Measurements from ENCODE around the gene CABP1.
"Not testable (repeated sequence)": the region's sequence is repeated elsewhere in the genome, so short reads cannot be mapped to it uniquely, and the experiment has no call there.

CABP1 gene

GRCh38 chr12:120666571-120667390, 26.4 kb downstream of the CABP1 start:
- no peak for DNase-seq (ENCODE audit: low read depth in 2 of 2)

DNA sequence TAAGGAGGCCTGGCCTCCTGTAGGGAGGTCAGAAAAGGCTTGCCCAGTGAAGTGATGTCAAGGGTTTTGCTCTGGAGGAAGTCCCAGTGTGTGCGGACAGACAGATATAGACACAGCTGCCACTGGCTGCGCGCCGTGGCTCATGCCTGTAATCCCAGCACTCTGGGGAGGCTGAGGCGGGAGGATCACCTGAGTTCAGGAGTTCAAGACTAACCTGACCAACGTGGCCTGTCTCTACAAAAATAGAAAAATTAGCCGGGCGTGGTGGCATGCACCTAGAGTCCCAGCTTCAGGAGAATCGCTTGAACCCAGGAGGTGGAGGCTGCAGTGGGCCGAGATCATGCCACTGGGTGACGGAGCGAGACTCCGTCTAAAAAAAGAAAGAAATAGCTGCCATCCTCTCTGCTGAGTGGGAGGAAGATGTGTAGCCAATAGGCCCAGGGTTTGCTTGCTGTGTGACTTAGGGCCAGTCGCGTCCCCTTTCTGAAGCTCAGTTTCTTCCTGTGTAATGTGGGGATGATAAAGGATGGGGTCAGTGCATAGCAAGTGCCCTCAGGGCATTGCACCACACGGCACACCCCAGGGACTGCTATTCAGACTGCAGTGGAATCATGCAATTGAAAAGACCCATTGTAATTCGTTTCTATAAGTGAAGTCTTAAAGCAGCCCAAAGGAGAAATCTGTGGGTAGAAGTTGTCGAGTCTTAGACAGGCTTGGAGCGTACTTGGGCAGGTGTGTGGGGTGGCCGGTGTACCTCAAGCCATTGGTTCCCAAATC, 27.9 kb downstream of the CABP1 start:
- no peak for DNase-seq (ENCODE audit: low read depth in 2 of 2)

DNA sequence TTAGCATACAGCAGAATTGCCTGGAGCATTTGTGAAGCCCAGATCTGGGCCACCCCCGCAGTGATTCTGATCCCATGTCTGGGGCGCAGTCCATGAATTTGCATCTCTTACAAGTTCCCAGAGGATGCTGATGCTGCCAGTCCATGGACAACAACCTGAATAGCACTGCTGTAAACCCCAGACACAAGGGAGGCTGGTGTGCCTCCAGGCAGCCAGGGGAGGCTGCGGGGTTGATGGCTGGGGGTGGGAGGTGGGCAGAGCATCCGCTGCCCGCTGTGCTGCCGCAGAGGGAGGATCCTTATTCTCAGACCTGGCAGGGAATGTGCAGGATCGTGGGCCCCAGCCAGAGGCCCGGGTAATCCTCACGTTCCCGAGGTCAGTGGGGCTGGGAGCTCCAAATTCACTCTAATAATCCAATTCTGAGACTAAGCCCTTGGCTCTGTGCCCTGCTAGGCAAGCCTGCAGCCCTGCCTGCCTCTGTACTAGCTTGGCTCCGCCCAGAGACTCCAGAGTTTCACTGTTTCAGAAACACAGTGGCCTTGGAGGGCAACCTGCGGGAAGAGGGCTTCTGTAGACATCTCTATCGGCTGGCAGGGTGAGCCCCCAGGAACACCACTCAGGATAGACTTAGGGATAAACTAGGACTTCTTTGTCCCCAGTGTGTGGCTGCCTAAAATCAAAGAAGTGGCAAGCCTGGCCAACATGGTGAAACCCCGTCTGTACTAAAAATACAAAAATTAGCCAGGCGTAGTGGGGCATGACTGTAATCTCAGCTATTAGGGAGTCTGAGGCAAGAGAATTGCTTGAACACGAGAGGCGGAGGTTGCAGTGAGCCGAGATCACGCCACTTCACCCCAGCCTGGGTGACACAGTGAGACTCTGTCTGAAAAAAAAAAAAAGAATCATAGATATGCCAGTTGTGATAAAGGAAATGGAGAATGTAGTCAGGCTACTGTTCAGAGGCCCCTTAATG, 28.7 kb downstream of the CABP1 start:
- DNase-seq (ENCODE audit: low read depth in 2 of 2): no peak

DNA sequence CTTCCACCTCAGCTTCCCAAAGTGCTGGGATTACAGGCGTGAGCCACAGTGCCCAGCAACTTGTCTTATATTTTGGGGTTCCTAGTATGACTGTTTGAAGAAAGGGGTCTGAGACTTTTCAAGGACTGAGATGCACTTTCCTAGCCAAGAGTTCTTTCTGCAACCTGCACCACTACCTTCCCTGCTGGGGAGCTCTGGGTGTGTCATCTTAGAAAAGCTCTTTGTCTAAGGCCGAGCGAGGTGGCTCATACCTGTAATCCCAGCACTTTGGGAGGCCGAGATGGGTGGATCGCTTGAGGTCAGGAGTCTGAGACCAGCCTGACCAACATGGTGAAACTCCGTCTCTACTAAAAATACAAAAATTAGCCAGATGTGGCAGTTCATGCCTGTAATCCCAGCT, 29.8 kb downstream of the CABP1 start:
- DNase-seq (ENCODE audit: low read depth in 2 of 2): not testable (repeated sequence)

DNA sequence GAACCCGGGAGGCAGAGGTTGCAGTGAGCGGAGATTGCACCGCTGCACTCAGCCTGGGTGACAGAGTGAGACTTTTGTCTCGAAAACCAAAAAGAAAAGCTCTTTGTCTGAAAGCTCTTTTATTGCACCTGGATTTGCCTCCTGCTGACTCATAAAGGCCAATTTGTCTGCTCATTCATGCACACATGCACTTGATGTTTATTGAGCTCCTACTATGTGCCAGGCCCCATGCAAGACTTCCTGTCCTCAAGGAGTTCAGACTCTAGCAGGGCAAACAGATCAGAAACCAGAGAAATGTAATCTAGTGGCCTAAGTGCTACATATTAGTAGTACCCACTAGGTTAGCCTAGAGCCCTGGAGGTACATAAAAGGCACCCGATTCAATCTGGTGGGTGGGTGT, 30.2 kb downstream of the CABP1 start:
- DNase-seq (ENCODE audit: low read depth in 2 of 2): no peak

- DNase-seq (ENCODE audit: low read depth in 2 of 2): no peak
Measured at GRCh38 chr12:120674097-120674636, 33.7 kb downstream of the CABP1 start.

- DNase-seq (ENCODE audit: low read depth in 2 of 2): no peak
Measured at GRCh38 chr12:120677765-120678473, 37.5 kb downstream of the CABP1 start.

DNA sequence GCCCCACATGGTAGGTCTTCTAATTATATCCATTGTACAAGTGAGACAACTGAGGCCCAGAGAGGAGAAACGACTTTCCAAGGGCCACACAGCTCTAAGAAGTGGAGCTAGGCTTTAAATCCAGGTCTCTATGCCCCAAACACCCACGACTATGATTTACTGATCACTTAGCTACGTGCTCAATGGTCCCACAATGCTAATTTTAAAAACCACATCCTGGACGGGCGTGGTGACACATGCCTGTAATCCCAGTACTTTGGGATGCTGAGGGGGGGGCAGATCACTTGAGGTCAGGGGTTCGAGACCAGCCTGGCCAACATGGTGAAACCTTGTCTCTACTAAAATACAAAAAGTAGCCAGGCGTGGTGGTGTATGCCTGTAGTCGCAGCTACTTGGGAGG, 38.1 kb downstream of the CABP1 start:
- DNase-seq (ENCODE audit: low read depth in 2 of 2): no peak

DNA sequence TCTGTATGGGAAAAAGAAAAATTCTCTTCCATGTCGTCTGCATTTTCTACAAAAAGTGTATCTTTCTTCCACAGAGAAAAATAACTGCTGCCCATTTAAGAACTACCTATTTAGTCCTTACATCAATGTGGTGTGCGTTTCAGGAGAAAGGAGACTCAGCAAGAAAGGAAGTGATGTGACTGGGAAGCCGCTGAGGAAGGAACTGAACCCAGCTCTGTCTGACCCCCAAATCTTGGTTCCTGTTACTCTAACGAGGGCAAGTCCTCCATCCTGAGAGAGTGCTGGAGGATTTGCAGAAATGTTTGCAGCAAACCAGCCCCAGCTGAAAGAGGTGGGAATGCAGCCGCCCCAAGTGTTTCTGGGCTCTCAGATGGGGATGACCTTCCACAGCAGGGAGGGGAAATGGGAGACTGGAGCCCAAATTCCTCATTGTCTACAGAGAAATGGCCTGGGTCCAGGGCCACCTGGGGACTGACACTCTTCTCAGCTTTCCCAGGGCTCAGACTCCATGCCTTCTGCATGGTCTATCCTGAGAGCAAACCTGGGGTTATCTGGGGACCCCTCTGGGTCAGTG, 39.8 kb downstream of the CABP1 start:
- no peak for DNase-seq (ENCODE audit: low read depth in 2 of 2)

DNA sequence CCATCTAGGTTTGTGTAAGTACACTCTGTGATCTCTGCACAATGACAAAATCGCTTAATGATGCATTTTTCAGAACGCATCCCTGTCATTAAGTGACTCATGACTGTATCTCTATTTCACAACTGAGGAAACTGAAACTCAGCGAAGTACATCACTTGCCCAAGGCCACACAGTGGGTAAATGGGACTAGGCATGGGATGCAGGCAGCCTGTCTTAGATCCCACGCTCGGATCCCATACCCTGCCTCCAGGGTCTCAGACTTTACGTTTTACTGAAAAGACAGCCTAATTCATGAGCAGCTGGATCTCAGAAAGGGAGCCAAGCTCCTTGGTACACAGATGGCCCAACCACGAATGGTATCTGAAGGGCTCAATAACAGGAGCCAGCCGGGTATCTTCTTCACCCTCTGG, 44.1 kb downstream of the CABP1 start:
- no peak for DNase-seq (ENCODE audit: low read depth in 2 of 2)

- no peak for DNase-seq (ENCODE audit: low read depth in 2 of 2)
Measured at GRCh38 chr12:120685522-120685921, 45.1 kb downstream of the CABP1 start.

- DNase-seq (ENCODE audit: low read depth in 2 of 2): peak; percentile 94 to 95
Measured at GRCh38 chr12:120686151-120686689, 45.8 kb downstream of the CABP1 start.

DNA sequence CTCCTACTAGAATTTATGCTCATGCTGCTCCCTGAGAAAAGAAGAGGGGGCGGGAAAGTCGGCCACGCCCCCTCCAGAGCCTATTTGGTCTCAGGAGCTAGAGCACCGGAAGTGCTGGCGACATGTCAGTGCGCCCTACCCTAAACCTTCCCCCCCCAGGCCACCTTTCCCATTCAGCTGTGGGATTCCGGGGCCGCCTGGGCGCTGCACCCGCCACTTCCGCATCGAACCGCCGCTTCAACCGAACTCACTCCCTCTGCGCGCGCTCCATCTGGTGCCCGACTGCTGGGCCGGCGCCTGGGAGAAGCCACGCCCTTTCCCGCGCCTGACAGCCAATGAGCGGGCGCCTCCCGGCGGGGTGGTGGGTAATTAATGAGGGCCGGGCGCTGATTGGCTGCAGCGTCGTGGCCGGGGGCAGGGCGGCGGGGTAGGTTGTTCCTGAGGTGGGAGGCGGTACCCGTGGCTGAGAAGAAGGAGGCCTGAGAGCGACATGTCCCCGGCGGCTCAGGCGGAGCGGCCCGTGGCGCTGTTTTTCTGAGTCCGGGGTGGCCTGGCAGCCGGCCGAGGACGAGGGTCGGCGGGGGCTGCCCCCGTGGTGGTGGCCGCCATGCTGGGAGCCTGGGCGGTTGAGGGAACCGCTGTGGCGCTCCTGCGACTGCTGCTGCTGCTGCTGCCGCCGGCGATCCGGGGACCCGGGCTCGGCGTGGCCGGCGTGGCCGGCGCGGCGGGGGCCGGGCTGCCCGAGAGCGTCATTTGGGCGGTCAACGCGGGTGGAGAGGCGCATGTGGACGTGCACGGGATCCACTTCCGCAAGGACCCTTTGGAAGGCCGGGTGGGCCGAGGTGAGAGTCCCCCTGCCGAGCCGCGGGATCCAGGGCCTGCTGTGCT, 46.5 kb downstream of the CABP1 start, which contains the start of gene MLEC:
TSS of gene MLEC (plus strand) at position 460 of the 888 bp plus-strand sequence. CDS start at position 608, 148 bp downstream.
- peak; percentile 98 to 99 for DNase-seq (ENCODE audit: low read depth in 2 of 2)

DNA sequence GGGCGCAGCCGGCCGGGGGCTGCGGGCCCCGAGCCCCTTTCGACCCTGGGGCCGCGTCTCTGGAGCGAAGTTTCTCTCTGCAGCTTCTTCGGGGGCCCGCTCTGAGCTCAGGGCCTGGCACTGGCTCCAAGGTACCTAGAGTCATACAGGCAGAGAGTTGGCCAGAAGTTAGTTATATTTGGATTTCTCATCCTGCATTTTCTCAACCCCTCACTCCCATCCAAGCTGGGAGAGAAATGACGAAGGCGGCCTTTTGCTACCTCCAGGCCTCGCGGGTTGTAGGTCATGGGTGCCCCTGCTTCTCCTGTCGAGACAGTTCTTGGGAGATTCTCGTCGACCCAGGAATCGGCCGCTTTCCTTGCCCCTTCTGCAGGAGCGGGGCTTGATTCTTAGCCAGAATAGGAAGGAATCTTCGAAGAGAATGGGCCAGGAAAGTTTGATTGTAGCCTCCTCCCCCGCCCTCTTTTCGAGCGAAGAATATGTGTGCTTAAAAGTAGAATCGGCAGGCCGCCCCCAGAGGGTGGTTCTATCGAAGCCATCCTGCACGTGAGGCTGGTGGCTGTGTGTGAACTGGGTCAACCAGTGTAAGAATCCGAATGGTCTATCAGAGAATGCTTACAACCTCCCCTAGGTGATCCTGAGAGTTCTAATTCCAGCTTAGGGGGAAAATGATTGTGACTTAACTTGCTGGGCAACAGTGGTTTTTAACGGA, 47.3 kb downstream of the CABP1 start:
- DNase-seq (ENCODE audit: low read depth in 2 of 2): peak in 1 of 2 experiments; percentile 29

- no peak for DNase-seq (ENCODE audit: low read depth in 2 of 2)
Measured at GRCh38 chr12:120688527-120689071, 48.2 kb downstream of the CABP1 start.

DNA sequence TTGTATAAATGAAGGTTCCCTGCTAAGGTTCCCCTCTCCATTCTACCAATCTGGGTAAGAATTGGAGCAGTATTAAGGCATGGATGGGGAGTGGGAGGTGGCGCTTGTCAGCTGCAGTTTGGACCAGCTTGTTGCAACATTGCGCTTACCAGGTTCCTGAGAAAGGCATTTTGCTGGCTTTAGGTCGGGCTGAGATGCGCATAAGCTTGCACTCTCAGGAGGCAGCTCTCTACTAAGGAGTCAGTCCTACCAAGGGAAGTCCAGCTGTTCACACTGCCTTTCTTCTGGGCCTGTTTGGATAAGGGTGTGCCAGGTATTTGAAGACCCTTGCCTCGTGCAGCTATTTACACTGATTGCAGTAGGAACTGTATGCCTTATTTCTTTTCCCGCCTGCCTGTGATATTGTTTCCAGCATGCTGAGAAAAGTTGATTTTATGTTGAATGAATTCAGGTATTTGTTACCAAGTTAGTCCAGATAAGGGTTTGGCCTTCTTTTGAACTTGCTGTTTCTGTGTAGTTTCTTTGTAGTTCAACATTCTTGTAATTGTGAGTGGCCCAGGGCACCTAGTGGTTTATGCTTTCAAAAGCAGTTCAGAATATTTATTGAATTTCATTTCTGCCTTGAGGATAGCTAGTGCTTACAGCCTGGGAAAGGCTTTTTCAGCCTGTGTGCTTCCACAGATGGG, 49.1 kb downstream of the CABP1 start:
- DNase-seq (ENCODE audit: low read depth in 2 of 2): no peak

GRCh38 chr12:120690083-120690450, 49.6 kb downstream of the CABP1 start:
- no peak for DNase-seq (ENCODE audit: low read depth in 2 of 2)

GRCh38 chr12:120690978-120691377, 50.6 kb downstream of the CABP1 start:
- DNase-seq (ENCODE audit: low read depth in 2 of 2): no peak

All from stimulated activated CD4-positive, alpha-beta T cell treated with anti-CD3 and anti-CD28 coated beads, Interleukin-12 subunit alpha, Interleukin-12 subunit beta, amount 100 ng/mL, for 24 hours (primary cell).